Caco-2 (cell line): ENCODE measurements around the gene MEX3A. TPM values are rescaled to one million over a fixed set of nuclear protein-coding genes. Genes with fewer than 3 reads are reported as not detected.
"Not testable (repeated sequence)": the region's sequence is repeated elsewhere in the genome, so short reads cannot be mapped to it uniquely, and the experiment has no call there.

Experiments used
- BruUV-seq: library from RNA; stranded (reverse); fragments of 400-500 nt; replicated peaks from 2 replicates; lab custom pipeline; 2021; lab: Mats Ljungman, UMichigan
- CTCF ChIA-PET: fragments of 300-600 bp; sonication (Branson Sonifier 250); formaldehyde crosslinking; loops from one replicate; lab custom pipeline; 2022; ENCODE audit warnings: antibody characterized with exemption; lab: Charles Lee
- POLR2A ChIA-PET: fragments of 300-600 bp; sonication (Branson Sonifier 250); formaldehyde crosslinking; loops from one replicate; lab custom pipeline; 2022; ENCODE audit warnings: antibody characterized with exemption; lab: Charles Lee
- DNase-seq, 2 experiments: peaks; one replicate each; pipeline versions ENCODE4 v3.0.0 to v3.0.0-alpha.2; 2020 to 2022
- H3K27me3 ChIP-seq: replicated peaks from 2 replicates; pipeline ENCODE4 v1.6.0; 2011; ENCODE audit warnings: low read length; ENCODE audit not compliant: control insufficient read depth, insufficient read depth
- H3K36me3 ChIP-seq: 2 replicates; pipeline ENCODE4 v1.5.1; 2011; ENCODE audit warnings: low read length; ENCODE audit not compliant: control insufficient read depth, insufficient read depth
- H3K4me1 ChIP-seq: fragments of 250-450 bp; sonication (Bioruptor Pico); 2 replicates; pipeline ENCODE4 v1.5.1; 2020; ENCODE audit warnings: mild to moderate bottlenecking
- H3K4me3 ChIP-seq: 2 replicates; pipeline ENCODE4 v1.5.1; 2011; ENCODE audit warnings: low read depth, mild to moderate bottlenecking, control low read depth, low read length
- H3K9me3 ChIP-seq: fragments of 250-450 bp; sonication (Bioruptor Pico); 2 replicates; pipeline ENCODE4 v1.5.1; 2020; ENCODE audit warnings: mild to moderate bottlenecking, moderate library complexity
- H3K27ac Mint-ChIP-seq: one replicate; pipeline ENCODE4 v1.8.0; 2022; ENCODE audit warnings: mixed read lengths; ENCODE audit not compliant: unreplicated experiment
- H3K27me3 Mint-ChIP-seq: one replicate; pipeline ENCODE4 v1.8.0; 2022; ENCODE audit warnings: mixed read lengths; ENCODE audit not compliant: insufficient read depth, unreplicated experiment
- H3K36me3 Mint-ChIP-seq: one replicate; pipeline ENCODE4 v1.8.0; 2022; ENCODE audit warnings: mild to moderate bottlenecking, mixed read lengths; ENCODE audit not compliant: insufficient read depth, unreplicated experiment
- H3K4me1 Mint-ChIP-seq: one replicate; pipeline ENCODE4 v1.8.0; 2022; ENCODE audit warnings: low read depth, mixed read lengths; ENCODE audit not compliant: unreplicated experiment
- H3K4me3 Mint-ChIP-seq: one replicate; pipeline ENCODE4 v1.8.0; 2022; ENCODE audit warnings: mild to moderate bottlenecking, moderate library complexity, mixed read lengths; ENCODE audit not compliant: unreplicated experiment
- H3K9me3 Mint-ChIP-seq: one replicate; pipeline ENCODE4 v1.8.0; 2022; ENCODE audit warnings: mixed read lengths; ENCODE audit not compliant: unreplicated experiment
- intact Hi-C: fragments of 100-400 bp; cut with micrococcal nuclease; formaldehyde crosslinking; loops from one replicate; pipeline ENCODE4 v1.10.0; 2022; ENCODE audit not compliant: unreplicated experiment
- total RNA-seq: library from RNA; stranded (reverse); gene quantifications from 2 replicates; pipeline ENCODE4 v1.2.3, GENCODE V29; 2022
- TF ChIP-seq, protein P1 (sequence below), 2 experiments: fragments of 200-600 bp in 1 of 2; IDR thresholded peaks; 1 replicate in 1 of 2; 2 replicates in 1 of 2; pipeline versions ENCODE4 v1.5.1 to v1.8.0; 2011 to 2022; ENCODE audit warnings: antibody characterized with exemption in 1 of 2, control low read depth in 1 of 2, inconsistent platforms in 1 of 2, low read depth in 1 of 2, low read length in 1 of 2, mild to moderate bottlenecking in 1 of 2, moderate library complexity in 1 of 2; ENCODE audit not compliant: insufficient read depth in 1 of 2, severe bottlenecking in 1 of 2, unreplicated experiment in 1 of 2

The MEX3A gene
- total RNA-seq, 1 experiment from 2014 or later = 8.9 TPM

DNA sequence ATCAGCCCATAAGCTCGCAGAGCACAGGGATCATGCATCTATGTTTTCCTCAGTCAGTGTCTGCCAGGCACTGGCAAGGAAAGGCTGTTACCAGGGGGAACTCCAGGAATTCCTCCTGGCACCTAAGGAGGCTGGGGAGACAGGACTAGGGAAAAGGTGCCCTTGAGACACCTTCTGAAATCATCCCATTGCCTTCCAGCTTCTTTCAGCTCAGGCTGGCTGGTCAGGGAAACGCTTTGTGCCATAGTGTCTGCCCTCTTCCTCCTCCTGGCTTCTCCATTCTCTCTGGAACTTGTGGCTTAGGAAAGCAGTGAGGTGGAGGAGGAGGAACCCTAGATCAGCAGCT is 46.0 kb upstream of the MEX3A start:
- H3K27me3 Mint-ChIP-seq = no peaks in the 10 kb centered on the region
- Histone ChIP-seq H3K9me3 (no peaks in the 10 kb centered on the region), H3K27me3 (no peaks in the 10 kb centered on the region), H3K4me1 (peaks cover 65% of the 10 kb centered on the region), H3K36me3 (peaks cover 2% of the 10 kb centered on the region; the same call in 1 of the 2 replicates), H3K4me3 (no peak overlapping the region)
- TF ChIP-seq, protein P1, sequence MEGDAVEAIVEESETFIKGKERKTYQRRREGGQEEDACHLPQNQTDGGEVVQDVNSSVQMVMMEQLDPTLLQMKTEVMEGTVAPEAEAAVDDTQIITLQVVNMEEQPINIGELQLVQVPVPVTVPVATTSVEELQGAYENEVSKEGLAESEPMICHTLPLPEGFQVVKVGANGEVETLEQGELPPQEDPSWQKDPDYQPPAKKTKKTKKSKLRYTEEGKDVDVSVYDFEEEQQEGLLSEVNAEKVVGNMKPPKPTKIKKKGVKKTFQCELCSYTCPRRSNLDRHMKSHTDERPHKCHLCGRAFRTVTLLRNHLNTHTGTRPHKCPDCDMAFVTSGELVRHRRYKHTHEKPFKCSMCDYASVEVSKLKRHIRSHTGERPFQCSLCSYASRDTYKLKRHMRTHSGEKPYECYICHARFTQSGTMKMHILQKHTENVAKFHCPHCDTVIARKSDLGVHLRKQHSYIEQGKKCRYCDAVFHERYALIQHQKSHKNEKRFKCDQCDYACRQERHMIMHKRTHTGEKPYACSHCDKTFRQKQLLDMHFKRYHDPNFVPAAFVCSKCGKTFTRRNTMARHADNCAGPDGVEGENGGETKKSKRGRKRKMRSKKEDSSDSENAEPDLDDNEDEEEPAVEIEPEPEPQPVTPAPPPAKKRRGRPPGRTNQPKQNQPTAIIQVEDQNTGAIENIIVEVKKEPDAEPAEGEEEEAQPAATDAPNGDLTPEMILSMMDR (IDR thresholded peaks at IDR 0.05; ENCODE audit: insufficient read depth in 1 of 2, low read depth in 1 of 2, low read length in 1 of 2, severe bottlenecking in 1 of 2, unreplicated experiment in 1 of 2) = no peak
- no peaks in the 10 kb centered on the region for H3K9me3 Mint-ChIP-seq
- H3K27ac Mint-ChIP-seq = peak overlapping the region; percentile 92
- CTCF ChIA-PET = interaction anchor here (0.5 to 5.1 kb wide), 7 partner anchors 11 to 257 kb away, joined by 3 to 115 read pairs (median 5); partner anchors contain the start of genes LMNA and PMF1
- no peak for DNase-seq
- no peak overlapping the region for H3K4me3 Mint-ChIP-seq
- peaks cover 51% of the 10 kb centered on the region for H3K36me3 Mint-ChIP-seq
- peaks cover 49% of the 10 kb centered on the region for H3K4me1 Mint-ChIP-seq
- intact Hi-C loops = no loop called here
- no TSS peak for BruUV-seq
- POLR2A ChIA-PET = interaction anchor here (0.6 to 1.1 kb wide), 2 partner anchors 22 to 1129 kb away, joined by 4 to 7 read pairs; no protein-coding TSS in a partner anchor

DNA sequence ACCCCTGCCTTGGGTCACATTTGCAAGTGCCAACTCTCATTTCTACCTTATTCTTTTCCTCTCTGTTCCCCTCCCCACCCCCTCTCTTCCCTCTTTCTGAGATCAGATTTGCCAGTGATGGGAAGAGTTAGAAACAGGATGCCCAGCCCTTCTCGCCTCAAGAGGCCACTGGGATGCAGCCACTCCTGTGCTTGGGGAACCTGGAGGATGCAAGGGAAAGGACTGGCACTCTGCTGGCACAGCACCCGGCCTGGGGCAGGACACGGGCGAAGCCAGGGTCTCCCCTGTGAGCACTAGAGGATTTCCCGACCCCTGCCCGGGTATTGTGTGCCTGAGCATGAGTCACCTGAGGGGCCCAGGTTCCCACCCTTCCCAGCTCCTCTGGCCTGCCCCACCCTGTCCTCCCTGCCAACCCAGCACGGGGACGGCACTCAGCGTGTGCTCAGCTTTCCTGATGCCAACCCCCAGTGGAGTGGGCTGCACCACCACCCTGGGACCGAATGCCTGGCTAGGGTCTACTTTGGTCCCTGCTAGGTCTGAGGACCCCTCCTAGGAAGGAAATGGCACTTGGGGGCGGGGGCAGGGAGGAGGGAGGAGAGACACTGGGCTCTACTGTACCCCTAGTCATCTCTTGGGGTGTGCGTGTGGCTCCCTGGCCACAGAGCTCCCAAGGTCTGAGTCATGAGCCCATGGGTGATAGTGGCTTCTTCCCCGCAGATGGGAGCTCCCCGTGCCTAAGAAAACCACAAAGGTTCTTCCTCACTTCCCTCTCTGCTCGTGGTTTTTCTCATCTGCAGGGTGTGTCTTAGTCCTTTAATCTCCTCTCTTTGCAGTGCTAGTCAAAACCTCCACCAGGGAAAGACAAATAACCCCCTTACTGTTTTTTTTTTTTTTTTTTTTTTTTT is 44.6 kb upstream of the MEX3A start:
- Mint-ChIP-seq H3K9me3 (no peaks in the 10 kb centered on the region), H3K4me3 (no peak overlapping the region), H3K36me3 (peaks cover 51% of the 10 kb centered on the region), H3K27ac (peak overlapping the region; percentile 92), H3K27me3 (no peaks in the 10 kb centered on the region), H3K4me1 (peaks cover 62% of the 10 kb centered on the region)
- ChIA-PET POLR2A (no interaction called here), CTCF (interaction anchor here (0.7 kb wide), 1 partner anchor 88 kb away, joined by 7 read pairs; no protein-coding TSS in a partner anchor)
- Histone ChIP-seq H3K36me3 (0 out of 2 replicates have a peak, but pooled peaks cover 2% of the 10 kb centered on the region), H3K4me1 (peaks cover 79% of the 10 kb centered on the region), H3K27me3 (no peaks in the 10 kb centered on the region), H3K9me3 (no peaks in the 10 kb centered on the region), H3K4me3 (no peak overlapping the region)
- TF ChIP-seq, protein P1 (IDR thresholded peaks at IDR 0.05; ENCODE audit: insufficient read depth in 1 of 2, low read depth in 1 of 2, low read length in 1 of 2, severe bottlenecking in 1 of 2, unreplicated experiment in 1 of 2) = no peak
- intact Hi-C loops = no loop called here
- no peak for DNase-seq
- no TSS peak for BruUV-seq

GRCh38 chr1:156126043-156126629 is 43.9 kb upstream of the MEX3A start:
- Histone ChIP-seq H3K4me1 (peaks cover 81% of the 10 kb centered on the region), H3K9me3 (no peaks in the 10 kb centered on the region), H3K4me3 (no peak overlapping the region), H3K27me3 (no peaks in the 10 kb centered on the region), H3K36me3 (peaks cover 4% of the 10 kb centered on the region; the same call in 1 of the 2 replicates)
- H3K27ac Mint-ChIP-seq = peak overlapping the region; percentile 73
- H3K27me3 Mint-ChIP-seq = no peaks in the 10 kb centered on the region
- ChIA-PET CTCF (no interaction called here), POLR2A (no interaction called here)
- H3K36me3 Mint-ChIP-seq = peaks cover 47% of the 10 kb centered on the region
- TF ChIP-seq, protein P1 (IDR thresholded peaks at IDR 0.05; ENCODE audit: insufficient read depth in 1 of 2, low read depth in 1 of 2, low read length in 1 of 2, severe bottlenecking in 1 of 2, unreplicated experiment in 1 of 2) = peak; percentile 15 to 35
- H3K4me1 Mint-ChIP-seq = peaks cover 62% of the 10 kb centered on the region
- intact Hi-C loops = no loop called here
- H3K9me3 Mint-ChIP-seq = no peaks in the 10 kb centered on the region
- no peak for DNase-seq
- BruUV-seq = no TSS peak
- no peak overlapping the region for H3K4me3 Mint-ChIP-seq

DNA sequence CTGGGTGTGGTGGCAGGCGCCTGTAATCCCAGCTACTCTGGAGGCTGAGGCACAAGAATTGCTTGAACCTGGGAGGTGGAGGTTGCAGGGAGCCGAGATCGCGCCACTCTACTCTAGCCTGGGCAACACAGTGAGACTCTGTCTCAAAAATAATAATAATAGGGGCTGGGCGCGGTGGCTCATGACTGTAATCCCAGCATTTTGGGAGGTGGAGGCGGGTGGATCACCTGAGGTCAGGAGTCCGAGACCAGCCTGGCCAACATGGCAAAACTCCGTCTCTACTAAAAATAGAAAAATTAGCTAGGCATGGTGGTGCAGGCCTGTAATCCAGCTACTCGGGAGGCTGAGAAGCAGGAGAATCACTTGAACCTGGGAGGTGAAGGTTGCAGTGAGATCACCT is 43.3 kb upstream of the MEX3A start:
- H3K36me3 Mint-ChIP-seq = peaks cover 47% of the 10 kb centered on the region
- H3K4me3 Mint-ChIP-seq, H3K27me3 Mint-ChIP-seq, BruUV-seq, H3K4me3 ChIP-seq, H3K9me3 ChIP-seq, CTCF ChIA-PET, H3K27me3 ChIP-seq, DNase-seq, H3K36me3 ChIP-seq, H3K9me3 Mint-ChIP-seq, POLR2A ChIA-PET, intact Hi-C loops: not testable (repeated sequence)
- peaks cover 80% of the 10 kb centered on the region for H3K4me1 ChIP-seq
- peak overlapping the region; percentile 92 for H3K27ac Mint-ChIP-seq
- peaks cover 62% of the 10 kb centered on the region for H3K4me1 Mint-ChIP-seq
